Spleen (tissue), 11 donors: ENCODE measurements around the gene INSM1. TPM values are rescaled to one million over a fixed set of nuclear protein-coding genes. Genes with fewer than 3 reads are reported as not detected.
"Not testable (repeated sequence)": the region's sequence is repeated elsewhere in the genome, so short reads cannot be mapped to it uniquely, and the experiment has no call there.

ENCODE experiments used
- DNase-seq: peaks from one replicate; pipeline ENCODE4 v3.0.0-alpha.2; 2020
- H3K27ac ChIP-seq, 8 donors: fragments of 200-600 bp; sonication (generic) in 7 of 8; 1 replicate in 4 of 8; 2 replicates in 4 of 8; pipeline versions ENCODE4 v1.5.0 to v1.8.0; 2016 to 2021; ENCODE audit warnings: inconsistent platforms in 4 of 8, mild to moderate bottlenecking in 4 of 8, moderate library complexity in 1 of 8
- H3K27me3 ChIP-seq, 7 donors: fragments of 200-600 bp; sonication (generic) in 6 of 7; replicated peaks in 1 of 7; 1 replicate in 4 of 7; 2 replicates in 3 of 7; pipeline versions ENCODE4 v1.5.0 to v1.8.0; 2016 to 2021; ENCODE audit warnings: inconsistent platforms in 3 of 7, mild to moderate bottlenecking in 1 of 7
- H3K36me3 ChIP-seq, 6 donors: fragments of 200-600 bp; sonication (generic) in 5 of 6; 1 replicate in 4 of 6; 2 replicates in 2 of 6; pipeline versions ENCODE4 v1.5.0 to v1.8.0; 2016 to 2021; ENCODE audit warnings: inconsistent platforms in 2 of 6
- H3K4me1 ChIP-seq, 6 donors: fragments of 200-600 bp; sonication (generic) in 5 of 6; 1 replicate in 3 of 6; 2 replicates in 3 of 6; pipeline versions ENCODE4 v1.5.0 to v1.8.0; 2016 to 2021; ENCODE audit warnings: inconsistent platforms in 3 of 6
- H3K4me3 ChIP-seq, 8 donors: fragments of 200-600 bp; sonication (generic) in 7 of 8; 1 replicate in 4 of 8; 2 replicates in 4 of 8; pipeline versions ENCODE4 v1.5.0 to v1.8.0; 2016 to 2021; ENCODE audit warnings: inconsistent platforms in 4 of 8, mild to moderate bottlenecking in 4 of 8, moderate library complexity in 2 of 8
- H3K9me3 ChIP-seq, 8 donors: fragments of 200-600 bp; sonication (generic) in 7 of 8; 1 replicate in 4 of 8; 2 replicates in 4 of 8; pipeline versions ENCODE4 v1.5.0 to v1.8.0; 2016 to 2021; ENCODE audit warnings: inconsistent platforms in 4 of 8
- POLR2A ChIP-seq, 3 donors: fragments of 450-650 bp; IDR thresholded peaks; one replicate each; pipeline ENCODE4 v1.5.1; 2017; ENCODE audit warnings: antibody characterized with exemption in 3 of 3, mild to moderate bottlenecking in 1 of 3
- POLR2AphosphoS5 ChIP-seq, 3 donors: sonication (generic); formaldehyde crosslinking; IDR thresholded peaks; one replicate each; pipeline ENCODE4 v1.5.1; 2017; ENCODE audit warnings: antibody characterized with exemption in 3 of 3
- WGBS, 5 donors: extraction: QIAGEN DNeasy Blood & Tissue Kit in 3 of 5; methylation state at CpG; one replicate each; pipeline versions ENCODE4 v1.1.5 to v1.1.7; 2013 to 2018; 5-methylcytosine and 5-hydroxymethylcytosine counted together
- intact Hi-C: fragments of 100-400 bp; cut with DNase I; formaldehyde crosslinking; loops from one replicate; pipeline ENCODE4 v1.15.0; 2023; ENCODE audit warnings: low total_unique reads
- polyA plus RNA-seq, 3 donors: library from polyadenylated mRNA; stranded (reverse); fragments of 200-250 nt; gene quantifications; one replicate each; pipeline ENCODE4 v1.2.1, GENCODE V29; 2013
- total RNA-seq, 7 donors: library from RNA; depleted of rRNA in 3 of 7; stranded (reverse); fragments of >200 nt in 3 of 7; fragmentation: NEBNext Ultra II Directional in 4 of 7; extraction: Animal tissue kit (Norgen Biotek cat#: 25700) in 4 of 7; gene quantifications; one replicate each; pipeline versions ENCODE4 v1.1.0 to v1.2.1, GENCODE V29; 2016 to 2021
- TF ChIP-seq, protein P1 (sequence below), 11 experiments: fragments of 200-600 bp in 7 of 11; fragments of 450-650 bp in 4 of 11; sonication (generic) in 4 of 11; IDR thresholded peaks in 8 of 11; conservative IDR thresholded peaks in 3 of 11; 1 replicate in 7 of 11; 2 replicates in 4 of 11; pipeline versions ENCODE4 v1.4.0 to v1.8.0; 2016 to 2021; ENCODE audit warnings: antibody characterized with exemption in 11 of 11, inconsistent platforms in 4 of 11, mild to moderate bottlenecking in 1 of 11
- donor health status: healthy with polysubstance abuse.
- donor health status: DM: no; HTN: no; CAD: no; lungs with moderate emphysema.
- donor health status: DM: no; HTN: no; CAD: no.
- donor health status: Bipolar disorder and iron deficiency.
- donor health status: healthy.
- donor health status: DM: no; HTN: no; CAD: no.
- donor health status: DM: yes; HTN: yes; CAD: no.

INSM1 gene
- total and polyA plus RNA-seq, 10 donors, result 0.15 to 0.59 (median 0.40) TPM; not detected in 3

GRCh38 chr20:20353576-20353975 is 14.3 kb upstream of the INSM1 start:
- no peaks in the 10 kb centered on the region for H3K4me1 ChIP-seq
- WGBS, 5 donors, result 46 to 64% (median 52%) methylated on average over 3 of the region's 3 CpGs
- TF ChIP-seq, protein P1, sequence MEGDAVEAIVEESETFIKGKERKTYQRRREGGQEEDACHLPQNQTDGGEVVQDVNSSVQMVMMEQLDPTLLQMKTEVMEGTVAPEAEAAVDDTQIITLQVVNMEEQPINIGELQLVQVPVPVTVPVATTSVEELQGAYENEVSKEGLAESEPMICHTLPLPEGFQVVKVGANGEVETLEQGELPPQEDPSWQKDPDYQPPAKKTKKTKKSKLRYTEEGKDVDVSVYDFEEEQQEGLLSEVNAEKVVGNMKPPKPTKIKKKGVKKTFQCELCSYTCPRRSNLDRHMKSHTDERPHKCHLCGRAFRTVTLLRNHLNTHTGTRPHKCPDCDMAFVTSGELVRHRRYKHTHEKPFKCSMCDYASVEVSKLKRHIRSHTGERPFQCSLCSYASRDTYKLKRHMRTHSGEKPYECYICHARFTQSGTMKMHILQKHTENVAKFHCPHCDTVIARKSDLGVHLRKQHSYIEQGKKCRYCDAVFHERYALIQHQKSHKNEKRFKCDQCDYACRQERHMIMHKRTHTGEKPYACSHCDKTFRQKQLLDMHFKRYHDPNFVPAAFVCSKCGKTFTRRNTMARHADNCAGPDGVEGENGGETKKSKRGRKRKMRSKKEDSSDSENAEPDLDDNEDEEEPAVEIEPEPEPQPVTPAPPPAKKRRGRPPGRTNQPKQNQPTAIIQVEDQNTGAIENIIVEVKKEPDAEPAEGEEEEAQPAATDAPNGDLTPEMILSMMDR (IDR thresholded peaks at IDR 0.05 in 8 of 11, conservative IDR thresholded peaks at IDR 0.05 in 3 of 11), result no peak
- TF ChIP-seq POLR2AphosphoS5 (IDR thresholded peaks at IDR 0.05), result no peak
- TF ChIP-seq POLR2A (IDR thresholded peaks at IDR 0.05), result no peak
- intact Hi-C loops, result no loop called here
- H3K27ac ChIP-seq, result no peak overlapping the region
- peaks cover 0 to 5% (median 0%) of the 10 kb centered on the region in 8 donors for H3K9me3 ChIP-seq
- no peaks in the 10 kb centered on the region for H3K36me3 ChIP-seq
- no peak for DNase-seq
- peaks cover 0 to 23% (median 0%) of the 10 kb centered on the region in 7 donors for H3K27me3 ChIP-seq
- H3K4me3 ChIP-seq, result no peak overlapping the region

DNA sequence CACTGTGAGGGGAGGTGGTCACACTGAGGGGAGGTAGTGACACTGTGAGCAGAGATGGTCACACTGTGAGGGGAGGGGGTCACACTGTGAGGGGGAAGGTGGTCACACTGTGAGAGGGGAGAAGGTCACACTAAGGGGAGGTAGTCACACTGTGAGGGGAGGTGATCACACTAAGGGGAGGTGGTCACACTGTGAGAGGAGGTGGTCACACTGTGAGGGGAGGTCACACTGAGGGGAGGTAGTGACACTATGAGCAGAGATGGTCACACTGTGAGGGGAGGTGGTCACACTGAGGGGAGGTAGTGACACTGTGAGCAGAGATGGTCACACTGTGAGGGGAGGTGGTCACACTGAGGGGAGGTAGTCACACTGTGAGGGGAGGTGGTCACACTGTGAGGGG is 12.4 kb upstream of the INSM1 start:
- H3K4me1 ChIP-seq, H3K4me3 ChIP-seq, DNase-seq, H3K9me3 ChIP-seq, H3K36me3 ChIP-seq, H3K27ac ChIP-seq, intact Hi-C loops: not testable (repeated sequence)
- H3K27me3 ChIP-seq, result peaks cover 0 to 31% (median 4%) of the 10 kb centered on the region in 7 donors

DNA sequence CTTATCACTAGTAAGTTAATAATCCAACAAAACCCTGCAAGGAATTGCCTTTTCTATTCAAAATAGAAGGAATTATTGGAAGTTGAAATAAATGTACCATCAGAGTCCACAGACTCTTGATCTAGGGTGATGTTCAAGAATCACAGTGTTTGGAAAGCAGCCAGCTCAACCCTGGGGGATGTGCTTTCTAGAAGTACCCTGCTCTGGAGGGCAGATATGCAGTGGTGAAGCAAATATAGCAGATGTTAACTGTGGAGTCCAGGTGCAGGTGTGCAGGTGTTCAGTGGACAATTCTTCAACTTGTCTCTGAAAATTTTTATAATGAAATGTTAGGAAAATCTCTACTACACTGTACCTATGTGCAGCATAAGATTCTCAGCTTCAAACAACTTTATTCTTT is 9.1 kb upstream of the INSM1 start:
- no peak overlapping the region for H3K27ac ChIP-seq
- intact Hi-C loops, result no loop called here
- TF ChIP-seq, protein P1 (IDR thresholded peaks at IDR 0.05 in 8 of 11, conservative IDR thresholded peaks at IDR 0.05 in 3 of 11), result no peak
- no peak for TF ChIP-seq POLR2A (IDR thresholded peaks at IDR 0.05)
- TF ChIP-seq POLR2AphosphoS5 (IDR thresholded peaks at IDR 0.05), result no peak
- peaks cover 4 to 26% (median 13%) of the 10 kb centered on the region in 6 donors for H3K4me1 ChIP-seq
- H3K9me3 ChIP-seq, result no peaks in the 10 kb centered on the region
- no peaks in the 10 kb centered on the region for H3K36me3 ChIP-seq
- peaks cover 0 to 47% (median 28%) of the 10 kb centered on the region in 7 donors for H3K27me3 ChIP-seq
- no peak overlapping the region for H3K4me3 ChIP-seq
- no peak for DNase-seq

DNA sequence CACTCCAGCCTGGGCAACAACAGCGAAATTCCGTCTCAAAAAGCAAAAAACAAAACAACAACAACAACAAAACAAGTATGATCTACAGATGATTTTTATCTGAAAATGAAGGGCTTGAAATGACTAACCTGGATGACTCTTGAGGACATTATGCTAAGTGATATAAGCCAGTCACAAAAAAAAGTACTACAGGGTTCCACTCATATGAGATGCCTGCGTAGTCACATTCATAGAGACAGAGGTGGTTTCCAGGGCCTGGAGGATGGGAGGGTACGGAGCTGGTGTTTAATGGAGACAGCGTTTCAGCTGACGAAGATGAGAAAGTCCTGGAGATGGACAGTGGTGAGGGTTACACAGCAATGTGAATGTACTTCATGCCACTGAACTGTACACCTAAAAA is 8.3 kb upstream of the INSM1 start:
- intact Hi-C loops, result loop anchor here (5.0 kb wide), 1 partner anchor 208 kb away; no protein-coding TSS in a partner anchor
- H3K27me3 ChIP-seq, result peaks cover 4 to 56% (median 36%) of the 10 kb centered on the region in 7 donors
- TF ChIP-seq POLR2A (IDR thresholded peaks at IDR 0.05), result no peak
- TF ChIP-seq, protein P1 (IDR thresholded peaks at IDR 0.05 in 8 of 11, conservative IDR thresholded peaks at IDR 0.05 in 3 of 11), result no peak
- no peak for TF ChIP-seq POLR2AphosphoS5 (IDR thresholded peaks at IDR 0.05)
- no peaks in the 10 kb centered on the region for H3K36me3 ChIP-seq
- DNase-seq, result no peak
- H3K27ac ChIP-seq, result no peak overlapping the region
- H3K4me1 ChIP-seq, result peaks cover 4 to 34% (median 19%) of the 10 kb centered on the region in 6 donors
- H3K4me3 ChIP-seq, result no peak overlapping the region
- no peaks in the 10 kb centered on the region for H3K9me3 ChIP-seq
- 75 to 87% (median 86%) methylated on average over 6 of the region's 6 CpGs for WGBS, 5 donors

DNA sequence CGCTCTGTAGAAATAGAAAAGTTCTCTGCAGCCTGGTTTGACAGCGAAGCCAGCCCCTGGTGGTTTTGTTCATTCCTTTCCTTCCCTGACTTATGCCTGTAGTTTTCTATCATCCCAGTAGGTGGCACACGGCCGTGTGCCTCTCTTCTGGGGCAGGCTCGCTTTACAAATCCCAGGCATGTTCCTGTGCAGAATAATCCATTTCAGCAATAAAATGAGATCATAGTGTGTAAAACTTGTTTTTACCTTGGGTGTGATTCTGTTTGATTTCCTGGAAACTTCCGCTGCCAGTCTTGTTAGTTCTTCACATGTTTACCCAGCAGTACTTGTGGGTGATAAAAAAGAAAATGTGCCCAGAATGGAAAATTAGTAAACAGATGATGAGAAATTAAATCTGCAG is 7.4 kb upstream of the INSM1 start:
- H3K27me3 ChIP-seq, result peaks cover 4 to 64% (median 45%) of the 10 kb centered on the region in 7 donors
- intact Hi-C loops, result loop anchor here (5.0 kb wide), 1 partner anchor 207 kb away; no protein-coding TSS in a partner anchor

More for the DNA sequence above, 7.4 kb upstream of the INSM1 start:
- Histone ChIP-seq H3K27ac (no peak overlapping the region), H3K36me3 (no peaks in the 10 kb centered on the region), H3K4me1 (peaks cover 4 to 42% (median 23%) of the 10 kb centered on the region in 6 donors), H3K4me3 (no peak overlapping the region), H3K9me3 (no peaks in the 10 kb centered on the region)
- WGBS, 5 donors, result 1 to 4% (median 3%) methylated on average over 6 of the region's 6 CpGs
- TF ChIP-seq, protein P1 (IDR thresholded peaks at IDR 0.05 in 8 of 11, conservative IDR thresholded peaks at IDR 0.05 in 3 of 11), result peak; percentile 12 to 79 (median 65)
- TF ChIP-seq POLR2A (IDR thresholded peaks at IDR 0.05), result no peak
- TF ChIP-seq POLR2AphosphoS5 (IDR thresholded peaks at IDR 0.05), result no peak
- DNase-seq, result no peak
